T-helper 2 cell treated with Interferon-gamma antibody and Interleukin-4, amounts not matched to agents 5 μg/mL and 100 μg/mL, for 36 hours (primary cell): ENCODE results near the gene CRTAC1.

ENCODE experiments used
- DNase-seq: peaks from one replicate; pipeline ENCODE4 v3.0.0; 2021; ENCODE audit warnings: low spot score
- H3K27ac Mint-ChIP-seq: one replicate; pipeline ENCODE4 v1.8.0; 2021; ENCODE audit warnings: mild to moderate bottlenecking, mixed read lengths
- H3K27me3 Mint-ChIP-seq: one replicate; pipeline ENCODE4 v1.8.0; 2021; ENCODE audit warnings: low read depth, mixed read lengths
- H3K36me3 Mint-ChIP-seq: one replicate; pipeline ENCODE4 v1.8.0; 2021; ENCODE audit warnings: low read depth, mixed read lengths
- H3K4me1 Mint-ChIP-seq: one replicate; pipeline ENCODE4 v1.8.0; 2021; ENCODE audit warnings: low read depth, mixed read lengths
- H3K4me3 Mint-ChIP-seq: one replicate; pipeline ENCODE4 v1.8.0; 2022; ENCODE audit warnings: mild to moderate bottlenecking, moderate library complexity, mixed read lengths
- H3K9me3 Mint-ChIP-seq: one replicate; pipeline ENCODE4 v1.8.0; 2021; ENCODE audit warnings: mixed read lengths

Gene CRTAC1

DNA sequence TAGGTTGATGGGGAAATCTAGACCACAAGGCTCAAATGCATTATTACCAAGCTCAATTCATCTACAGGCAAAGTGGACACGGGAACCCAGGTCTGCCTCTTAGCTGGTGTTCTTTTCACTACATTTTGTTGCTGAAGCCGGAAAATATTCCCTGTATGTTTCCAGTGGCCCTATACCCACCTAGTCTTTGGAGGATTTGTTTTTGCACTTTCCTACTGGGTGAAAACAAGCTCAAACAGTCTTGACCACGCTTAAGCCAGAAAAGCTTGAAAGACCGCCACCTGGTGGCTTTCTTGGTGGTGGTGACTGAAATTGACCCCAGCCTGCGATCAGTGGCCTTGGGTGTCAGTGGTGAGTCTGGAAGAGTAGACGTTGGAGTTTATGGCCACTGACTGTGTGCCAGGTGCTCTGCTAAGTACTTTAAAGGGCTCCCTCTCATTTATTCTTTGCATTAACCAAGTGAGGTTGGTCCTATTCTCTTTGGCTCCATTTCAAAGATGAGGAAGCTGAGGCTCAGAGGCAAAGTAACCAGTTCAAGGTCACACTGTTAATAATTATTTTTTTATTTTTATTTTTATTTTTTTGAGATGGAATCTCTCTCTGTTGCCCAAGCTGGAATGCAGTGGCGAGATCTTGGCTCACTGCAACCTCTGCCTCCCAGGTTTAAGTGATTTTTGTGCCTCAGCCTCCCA lies 11.1 kb upstream of the CRTAC1 start:
- H3K4me1 Mint-ChIP-seq = no peaks in the 10 kb centered on the region
- H3K27me3 Mint-ChIP-seq = peaks cover 62% of the 10 kb centered on the region
- DNase-seq = peak; percentile 18
- H3K27ac Mint-ChIP-seq = no peak overlapping the region
- no peaks in the 10 kb centered on the region for H3K36me3 Mint-ChIP-seq
- H3K9me3 Mint-ChIP-seq = no peaks in the 10 kb centered on the region
- H3K4me3 Mint-ChIP-seq = no peak overlapping the region

DNA sequence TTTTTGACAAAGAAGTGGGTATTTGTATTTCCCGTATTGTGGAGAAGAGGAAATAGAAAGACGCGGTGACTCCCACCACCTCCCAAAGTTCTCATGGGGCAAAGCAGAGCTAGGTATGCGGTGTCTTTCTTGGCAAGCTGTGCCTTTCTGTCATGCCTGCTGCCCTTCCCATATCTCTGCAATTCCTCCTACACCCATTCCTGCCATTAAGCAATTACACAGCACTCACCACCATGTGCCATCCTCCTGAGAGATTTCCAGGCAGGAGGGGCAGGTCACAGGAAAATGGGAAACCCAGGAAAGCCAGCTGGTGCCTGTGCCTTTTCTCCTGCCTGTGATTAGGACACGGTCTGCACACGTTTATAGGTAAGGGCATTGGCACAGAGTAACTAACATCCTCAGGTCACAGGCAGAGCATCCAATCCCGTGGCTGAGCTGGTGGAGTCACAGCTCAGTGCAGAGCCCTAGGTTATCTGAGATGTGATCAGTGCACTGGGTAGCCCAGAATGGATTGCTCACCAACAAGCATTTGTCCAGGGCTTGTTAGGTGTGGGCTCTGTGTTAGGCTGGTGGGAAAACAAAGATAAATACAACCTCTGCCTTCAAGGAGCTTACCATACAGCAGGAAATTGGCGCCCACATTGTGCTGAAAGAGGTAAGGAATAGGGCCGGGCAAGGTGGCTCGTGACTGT lies 9.4 kb upstream of the CRTAC1 start:
- H3K4me3 Mint-ChIP-seq = no peak overlapping the region
- DNase-seq = no peak
- H3K36me3 Mint-ChIP-seq = no peaks in the 10 kb centered on the region
- no peaks in the 10 kb centered on the region for H3K9me3 Mint-ChIP-seq
- no peak overlapping the region for H3K27ac Mint-ChIP-seq
- H3K4me1 Mint-ChIP-seq = no peaks in the 10 kb centered on the region
- peaks cover 73% of the 10 kb centered on the region for H3K27me3 Mint-ChIP-seq

DNA sequence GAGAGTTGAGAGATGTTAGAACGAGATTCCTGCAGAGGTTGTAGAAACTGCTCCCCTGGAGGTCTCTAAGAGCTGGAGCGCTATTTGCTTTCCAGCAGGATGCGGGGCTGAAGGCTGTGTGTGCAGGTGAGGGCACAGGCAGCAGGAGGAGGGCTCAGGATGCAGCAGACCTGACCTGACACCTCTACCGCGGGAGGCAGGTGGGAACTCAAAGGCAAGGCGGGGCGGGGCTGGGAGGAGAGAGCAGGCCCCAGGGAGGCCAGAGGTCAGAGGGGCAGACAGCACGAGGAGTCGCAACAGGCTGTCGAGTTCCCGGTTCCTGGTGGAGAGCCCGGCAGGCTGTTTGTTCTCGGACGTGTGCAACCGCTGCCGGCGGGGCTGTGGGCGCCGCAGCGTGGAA lies 7.9 kb upstream of the CRTAC1 start:
- H3K9me3 Mint-ChIP-seq = no peaks in the 10 kb centered on the region
- H3K36me3 Mint-ChIP-seq = no peaks in the 10 kb centered on the region
- H3K27ac Mint-ChIP-seq = no peak overlapping the region
- no peak overlapping the region for H3K4me3 Mint-ChIP-seq
- DNase-seq = no peak
- H3K27me3 Mint-ChIP-seq = peaks cover 77% of the 10 kb centered on the region
- H3K4me1 Mint-ChIP-seq = no peaks in the 10 kb centered on the region

DNA sequence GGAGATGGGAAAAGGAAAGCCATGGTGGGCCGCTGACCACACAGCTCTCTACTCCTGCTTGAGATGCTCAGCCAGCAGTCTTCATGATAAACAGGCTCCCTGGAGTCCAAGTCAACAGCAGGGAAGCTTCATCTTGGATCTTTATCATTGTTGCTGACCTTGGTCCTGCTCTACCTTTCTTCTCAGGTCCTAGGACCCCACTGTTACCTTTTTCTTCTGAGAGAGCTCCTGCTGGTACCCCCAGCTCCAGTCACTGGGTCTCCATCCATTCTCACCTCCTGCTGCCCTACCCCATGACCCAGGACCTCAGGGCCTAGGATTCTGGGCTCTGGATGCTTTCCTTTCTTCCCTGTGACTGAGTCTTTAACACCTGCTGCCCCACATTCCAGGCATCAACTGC lies 5.2 kb upstream of the CRTAC1 start:
- no peaks in the 10 kb centered on the region for H3K4me1 Mint-ChIP-seq
- H3K4me3 Mint-ChIP-seq = no peak overlapping the region
- H3K27me3 Mint-ChIP-seq = peaks cover 85% of the 10 kb centered on the region
- no peak overlapping the region for H3K27ac Mint-ChIP-seq
- H3K9me3 Mint-ChIP-seq = no peaks in the 10 kb centered on the region
- no peak for DNase-seq
- no peaks in the 10 kb centered on the region for H3K36me3 Mint-ChIP-seq

DNA sequence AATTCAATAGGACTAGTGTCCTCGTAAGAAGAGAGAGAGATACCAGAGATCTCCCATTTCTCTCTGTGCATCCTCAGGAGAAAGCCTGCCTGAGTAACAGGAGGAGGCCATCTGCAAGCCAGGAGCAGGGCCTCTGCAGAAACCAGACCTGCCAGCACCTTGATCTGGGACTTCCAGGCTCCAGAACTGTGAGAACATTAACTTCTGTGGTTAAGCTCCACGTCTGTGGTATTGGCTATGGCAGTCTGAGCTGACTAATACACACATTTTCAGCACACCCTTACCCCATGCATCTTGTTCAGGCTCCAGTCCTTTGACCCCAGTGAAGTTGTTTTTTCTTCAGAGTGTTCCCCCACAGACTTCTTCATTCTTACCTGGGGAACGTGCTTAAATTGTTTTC lies 3.1 kb upstream of the CRTAC1 start:
- no peak for DNase-seq
- H3K27me3 Mint-ChIP-seq = peaks cover 76% of the 10 kb centered on the region
- H3K4me1 Mint-ChIP-seq = no peaks in the 10 kb centered on the region
- H3K27ac Mint-ChIP-seq = no peak overlapping the region
- H3K9me3 Mint-ChIP-seq = no peaks in the 10 kb centered on the region
- H3K36me3 Mint-ChIP-seq = no peaks in the 10 kb centered on the region
- H3K4me3 Mint-ChIP-seq = no peak overlapping the region

DNA sequence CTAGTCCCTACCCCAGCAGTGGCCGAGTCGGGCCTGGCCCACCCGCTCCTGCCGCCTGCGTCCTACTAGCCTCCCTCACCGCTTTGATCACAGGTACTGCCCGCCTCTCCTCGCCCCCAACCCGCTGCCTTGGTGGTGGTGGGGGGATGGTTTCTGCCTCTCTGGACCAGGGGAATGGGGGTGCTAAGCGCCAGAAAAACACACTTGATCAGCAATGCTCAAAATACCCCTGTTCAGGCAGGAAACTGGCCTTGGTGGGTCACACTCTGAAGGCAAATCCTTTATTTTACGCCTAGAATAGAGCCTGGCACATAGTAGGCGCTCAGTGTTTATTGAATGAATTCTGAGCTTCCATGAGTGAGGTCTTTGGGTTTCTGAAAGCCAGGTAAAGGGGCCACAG lies 1.0 kb upstream of the CRTAC1 start:
- Mint-ChIP-seq H3K27me3 (peaks cover 71% of the 10 kb centered on the region), H3K36me3 (no peaks in the 10 kb centered on the region), H3K9me3 (no peaks in the 10 kb centered on the region), H3K4me1 (no peaks in the 10 kb centered on the region), H3K27ac (no peak overlapping the region), H3K4me3 (no peak overlapping the region)
- DNase-seq = no peak

DNA sequence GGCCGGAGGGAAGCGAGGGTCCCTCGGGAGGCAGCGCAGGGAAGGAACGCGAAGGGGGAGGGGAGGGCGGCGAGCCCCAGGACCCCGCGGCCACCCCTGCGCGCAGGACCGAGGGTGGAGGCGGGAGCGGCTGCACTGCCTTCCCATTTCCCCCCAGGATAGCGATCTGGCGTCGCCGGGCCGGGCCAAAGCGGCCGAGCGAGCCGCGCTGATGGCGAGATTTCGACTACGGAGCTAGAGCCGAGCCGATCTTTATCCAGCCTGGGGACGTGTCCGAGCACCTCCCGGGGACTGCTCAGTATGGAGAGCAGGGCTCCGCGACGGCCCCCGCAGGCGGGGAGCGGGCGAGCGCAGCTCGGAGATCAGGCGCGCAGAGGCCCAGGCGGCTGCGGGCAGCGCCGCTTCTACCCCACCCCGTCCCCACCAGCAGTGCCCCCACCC lies 590 bp upstream of the CRTAC1 start:
- H3K27me3 Mint-ChIP-seq = peaks cover 67% of the 10 kb centered on the region
- H3K9me3 Mint-ChIP-seq = no peaks in the 10 kb centered on the region
- no peaks in the 10 kb centered on the region for H3K36me3 Mint-ChIP-seq
- no peak overlapping the region for H3K27ac Mint-ChIP-seq
- no peak overlapping the region for H3K4me3 Mint-ChIP-seq
- DNase-seq = no peak
- no peaks in the 10 kb centered on the region for H3K4me1 Mint-ChIP-seq

DNA sequence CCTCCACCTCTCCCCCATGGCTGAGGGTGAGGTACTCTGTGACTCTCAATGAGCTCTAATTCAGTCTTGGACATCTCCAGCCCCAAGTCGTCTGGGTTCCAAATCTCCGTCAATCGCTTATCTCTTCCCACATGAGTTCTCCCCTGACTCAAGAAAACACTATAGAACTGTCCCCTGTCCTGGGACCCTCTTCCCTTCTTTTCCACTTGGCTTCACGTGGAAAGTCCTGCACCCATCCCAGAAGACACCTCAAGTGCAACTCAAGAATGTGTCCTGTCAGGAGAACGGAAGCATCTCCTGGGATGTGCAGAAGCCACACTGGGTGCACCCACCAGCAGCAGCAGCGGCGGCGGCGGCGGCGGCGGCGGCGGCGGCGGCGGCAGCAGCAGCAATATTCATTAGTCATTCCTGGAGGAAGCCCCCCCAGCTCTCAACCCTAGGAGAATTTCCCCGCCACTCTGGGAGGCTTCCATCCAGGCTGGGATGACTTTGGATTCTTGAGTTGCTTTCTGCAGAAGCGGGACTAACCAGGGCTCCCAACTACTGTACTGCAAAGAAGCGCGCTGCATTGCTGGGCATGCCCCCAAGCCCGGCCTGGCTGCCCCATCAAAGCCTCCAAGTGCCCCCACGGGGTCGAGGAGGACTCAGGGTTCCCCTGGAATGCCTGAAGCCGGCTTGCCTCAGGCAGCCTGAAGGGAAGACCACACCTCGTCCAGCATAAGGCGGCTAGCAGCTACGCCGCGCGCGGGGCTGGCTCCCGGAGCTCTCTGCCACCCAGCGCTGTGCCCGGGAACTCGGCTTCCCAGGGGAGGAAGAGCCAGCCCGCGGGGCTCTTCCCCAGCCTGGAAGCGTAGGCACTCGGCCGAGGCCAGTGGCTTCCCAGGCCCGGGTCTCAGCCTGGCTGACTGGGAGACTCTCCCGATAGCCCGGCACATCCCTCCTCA lies 1.0 kb downstream of the CRTAC1 start:
- H3K36me3 Mint-ChIP-seq = no peaks in the 10 kb centered on the region
- no peak overlapping the region for H3K27ac Mint-ChIP-seq
- H3K4me1 Mint-ChIP-seq = no peaks in the 10 kb centered on the region
- DNase-seq = no peak
- H3K4me3 Mint-ChIP-seq = no peak overlapping the region
- H3K27me3 Mint-ChIP-seq = peaks cover 55% of the 10 kb centered on the region
- H3K9me3 Mint-ChIP-seq = no peaks in the 10 kb centered on the region

DNA sequence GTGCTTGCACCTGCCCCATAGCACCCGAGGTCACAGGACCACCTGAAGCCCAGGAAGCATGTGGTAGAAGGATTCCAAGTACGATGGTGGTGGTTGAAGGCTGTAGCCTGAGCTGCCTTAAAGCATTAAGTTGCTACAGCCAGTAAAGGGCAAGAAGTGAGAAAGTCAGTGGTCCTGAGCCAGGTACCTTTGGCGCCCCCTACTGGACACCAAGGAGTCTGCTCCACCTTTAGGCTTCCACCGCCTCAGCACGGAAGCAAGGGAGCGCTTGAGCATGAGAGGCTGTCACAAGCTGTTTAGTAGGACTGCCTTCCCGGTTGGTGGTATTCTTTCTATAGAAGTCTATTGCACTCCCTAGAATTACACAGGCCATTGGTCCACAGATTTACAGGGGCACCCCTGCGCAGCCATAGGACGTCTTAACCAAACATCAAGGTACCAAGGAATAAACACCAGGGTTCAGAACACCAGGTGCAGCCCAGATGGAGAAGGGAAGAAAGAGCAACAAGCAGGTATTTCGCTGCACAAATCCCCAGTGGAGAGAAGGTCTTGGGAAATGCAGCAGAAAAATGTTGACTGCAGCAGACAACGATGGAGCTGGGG lies 2.2 kb downstream of the CRTAC1 start:
- no peaks in the 10 kb centered on the region for H3K36me3 Mint-ChIP-seq
- H3K4me1 Mint-ChIP-seq = no peaks in the 10 kb centered on the region
- H3K4me3 Mint-ChIP-seq = no peak overlapping the region
- no peaks in the 10 kb centered on the region for H3K9me3 Mint-ChIP-seq
- H3K27ac Mint-ChIP-seq = no peak overlapping the region
- DNase-seq = peak; percentile 43
- peaks cover 50% of the 10 kb centered on the region for H3K27me3 Mint-ChIP-seq

DNA sequence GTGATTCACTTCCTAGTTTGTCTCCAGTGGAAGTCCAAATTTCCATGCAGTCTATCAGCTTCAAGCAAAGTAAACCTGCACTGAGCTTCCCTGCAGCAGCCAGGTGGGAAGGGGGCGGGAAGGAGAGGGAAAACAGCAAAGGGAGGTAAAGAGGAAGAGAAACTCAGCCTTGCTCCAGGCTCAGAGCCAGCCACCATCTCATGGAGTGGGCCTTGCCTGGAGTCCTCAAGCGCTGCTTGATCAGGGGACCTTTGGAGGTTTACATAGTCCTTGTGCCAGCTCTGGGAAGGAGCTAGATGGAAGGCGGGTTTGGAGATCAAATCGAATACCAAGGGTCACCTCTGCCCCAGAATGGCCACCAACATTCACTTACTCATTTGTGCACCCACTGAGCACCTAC lies 7.4 kb downstream of the CRTAC1 start:
- Mint-ChIP-seq H3K9me3 (no peaks in the 10 kb centered on the region), H3K4me3 (no peak overlapping the region), H3K4me1 (no peaks in the 10 kb centered on the region), H3K27me3 (peaks cover 18% of the 10 kb centered on the region), H3K36me3 (no peaks in the 10 kb centered on the region), H3K27ac (no peak overlapping the region)
- no peak for DNase-seq

DNA sequence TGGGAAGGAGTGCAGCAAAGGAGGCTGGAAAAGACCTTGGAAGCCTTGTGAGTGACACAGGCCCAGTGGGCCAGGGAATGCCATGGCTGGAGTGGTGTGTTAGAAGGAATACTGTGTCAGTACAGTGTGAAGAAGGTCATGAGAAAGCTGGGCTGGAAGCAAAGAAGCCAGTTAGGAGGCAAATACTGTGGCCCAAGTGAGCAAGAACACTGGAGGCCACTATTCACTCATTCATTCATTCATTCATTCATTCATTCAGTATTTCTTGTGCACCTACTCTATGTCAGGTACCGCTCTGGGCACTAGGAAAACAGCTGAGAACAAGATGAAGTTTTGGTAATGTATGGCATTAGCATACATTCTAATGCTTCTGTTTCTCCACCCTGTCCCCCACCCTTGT lies 9.6 kb downstream of the CRTAC1 start:
- no peak overlapping the region for H3K27ac Mint-ChIP-seq
- H3K4me1 Mint-ChIP-seq = no peaks in the 10 kb centered on the region
- H3K9me3 Mint-ChIP-seq = no peaks in the 10 kb centered on the region
- no peak for DNase-seq
- H3K4me3 Mint-ChIP-seq = no peak overlapping the region
- H3K27me3 Mint-ChIP-seq = peaks cover 9% of the 10 kb centered on the region
- no peaks in the 10 kb centered on the region for H3K36me3 Mint-ChIP-seq

DNA sequence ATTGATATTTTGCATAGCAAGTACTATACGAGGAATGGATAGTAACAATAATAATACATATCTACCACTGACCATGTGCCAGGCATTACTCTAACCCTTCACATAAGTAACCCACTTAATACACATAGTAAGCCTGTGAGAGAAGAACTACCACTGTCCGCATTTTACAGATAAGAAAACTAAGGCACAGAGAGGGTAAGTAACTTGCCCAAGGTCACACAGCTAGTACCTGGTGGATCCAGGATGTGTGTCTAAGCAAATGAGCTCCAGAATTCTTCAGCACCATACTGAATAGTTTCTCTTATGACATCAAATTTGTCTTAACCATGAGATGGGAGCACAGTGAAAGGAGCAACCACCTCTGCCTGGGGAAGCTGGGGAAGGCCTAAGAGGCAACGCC lies 10.2 kb downstream of the CRTAC1 start:
- no peak overlapping the region for H3K27ac Mint-ChIP-seq
- no peak for DNase-seq
- no peak overlapping the region for H3K4me3 Mint-ChIP-seq
- no peaks in the 10 kb centered on the region for H3K4me1 Mint-ChIP-seq
- peaks cover 5% of the 10 kb centered on the region for H3K27me3 Mint-ChIP-seq
- no peaks in the 10 kb centered on the region for H3K9me3 Mint-ChIP-seq
- H3K36me3 Mint-ChIP-seq = no peaks in the 10 kb centered on the region

DNA sequence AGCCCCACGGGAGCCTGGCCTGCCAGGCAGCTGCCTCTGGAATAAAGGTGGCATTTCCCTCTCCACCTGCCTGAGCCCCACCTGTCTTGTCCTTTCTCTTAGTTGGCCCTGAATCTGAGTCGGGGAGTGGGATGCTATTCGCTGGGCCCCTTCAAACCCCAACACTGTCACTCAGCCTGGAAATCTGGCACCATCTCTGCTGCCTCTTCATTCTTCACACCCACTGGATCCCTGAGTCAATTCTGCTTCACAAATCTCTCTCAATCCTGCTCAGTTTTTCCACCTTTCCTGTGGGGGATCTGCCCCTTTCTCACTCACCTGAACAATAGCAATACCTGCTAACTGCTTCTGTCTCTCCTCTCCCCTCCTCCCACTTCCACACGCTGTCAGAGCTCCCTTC lies 10.6 kb downstream of the CRTAC1 start:
- Mint-ChIP-seq H3K27ac (no peak overlapping the region), H3K4me3 (no peak overlapping the region), H3K27me3 (peaks cover 7% of the 10 kb centered on the region), H3K36me3 (no peaks in the 10 kb centered on the region), H3K9me3 (no peaks in the 10 kb centered on the region), H3K4me1 (no peaks in the 10 kb centered on the region)
- DNase-seq = no peak
